ENCODE measurements around the gene RHOA. TPM values are rescaled to one million over a fixed set of nuclear protein-coding genes. Genes with fewer than 3 reads are reported as not detected.

Gene RHOA
- total and polyA plus RNA-seq, 7 experiments from 2014 or later = 212 to 576 (median 331) TPM

DNA sequence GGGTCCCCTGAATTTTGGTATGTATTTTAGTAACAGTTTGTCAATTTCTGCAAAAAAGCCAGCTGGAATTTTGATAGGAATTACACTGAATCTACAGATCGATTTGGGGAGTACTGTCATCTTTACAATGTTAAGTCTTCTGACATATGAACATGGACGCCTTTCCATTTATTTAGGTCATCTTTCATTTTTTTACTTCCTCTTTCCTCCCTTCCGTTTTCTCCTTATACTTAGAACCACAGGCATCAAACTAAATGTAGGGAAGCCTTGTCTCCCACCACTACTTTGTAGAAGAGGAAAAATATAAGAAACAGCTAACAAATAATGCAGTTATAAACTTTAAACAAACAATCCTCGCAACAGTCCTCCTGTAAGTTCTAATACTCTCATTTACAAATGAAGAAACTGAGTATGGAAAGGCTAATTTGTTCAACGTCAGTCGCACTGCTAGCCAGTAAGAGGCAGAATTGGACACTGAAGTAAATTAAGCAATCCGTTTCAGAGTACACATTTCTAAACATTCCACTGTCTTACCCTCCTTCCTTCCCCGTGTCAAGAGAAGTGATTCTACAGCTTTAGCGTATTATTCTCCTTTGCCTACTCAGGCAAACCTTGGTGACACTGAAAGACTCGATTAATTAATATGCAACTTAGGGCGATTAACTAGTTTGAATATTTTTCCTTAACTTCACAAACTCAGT lies 25.6 kb downstream of the RHOA start:
- H3K27me3 Mint-ChIP-seq = no peaks in the 10 kb centered on the region
- no peaks in the 10 kb centered on the region for H3K9me3 Mint-ChIP-seq
- Histone ChIP-seq H3K4me3 (ENCODE audit: low read length) (no peak overlapping the region), H3K27ac (ENCODE audit: low read depth, low read length) (peak overlapping the region; percentile 37), H3K27me3 (ENCODE audit: control insufficient read depth in 2 of 2, insufficient read depth in 2 of 2, low read length in 2 of 2) (no peaks in the 10 kb centered on the region), H3K9me3 (ENCODE audit: control insufficient read depth in 2 of 3, low read length in 3 of 3) (no peaks in the 10 kb centered on the region), H3K4me1 (ENCODE audit: control insufficient read depth in 2 of 2, insufficient read depth in 2 of 2, low read length in 2 of 2) (peaks cover 11 to 16% of the 10 kb centered on the region in 2 donors), H3K36me3 (ENCODE audit: control insufficient read depth in 2 of 3, insufficient read depth in 3 of 3, low read length in 3 of 3) (peaks cover 0 to 4% (median 0%) of the 10 kb centered on the region in 3 experiments)
- ChIA-PET CTCF (no interaction called here), POLR2A (interaction anchor here (0.6 kb wide), 1 partner anchor 284 kb away, joined by 3 read pairs; no protein-coding TSS in a partner anchor)
- DNase-seq = no peak
- peak; percentile 45 for ATAC-seq
- intact Hi-C loops (cut with micrococcal nuclease) = no loop called here
- peak overlapping the region; percentile 10 to 89 (median 70) for H3K27ac Mint-ChIP-seq
- H3K4me1 Mint-ChIP-seq = peaks cover 28 to 82% (median 48%) of the 10 kb centered on the region in 7 donors
- H3K4me3 Mint-ChIP-seq = peak overlapping the region in 7 of 10 donors; percentile 11 to 65 (median 29)
- H3K36me3 Mint-ChIP-seq = peaks cover 0 to 9% (median 4%) of the 10 kb centered on the region in 5 donors

DNA sequence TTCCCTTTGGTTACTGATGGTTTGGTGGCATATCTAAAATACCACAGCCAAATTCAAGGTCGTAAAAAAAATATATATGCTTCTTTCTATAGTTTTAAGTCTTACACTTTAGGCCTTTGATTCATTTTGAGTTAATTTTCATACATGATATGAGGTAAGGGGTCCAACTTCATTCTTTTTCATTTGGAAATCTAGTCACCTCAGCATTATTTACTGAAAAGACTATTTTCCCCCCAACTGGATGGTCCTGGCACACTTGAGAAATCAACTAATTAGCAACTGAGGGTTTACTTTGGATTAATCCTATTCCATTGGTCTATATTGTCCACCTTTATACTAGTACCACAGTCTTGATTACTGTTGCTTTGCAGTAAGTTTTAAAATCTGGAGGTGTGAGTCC lies 26.2 kb downstream of the RHOA start:
- Mint-ChIP-seq H3K4me3 (peak overlapping the region in 2 of 10 donors; percentile 11 to 34), H3K36me3 (peaks cover 0 to 9% (median 4%) of the 10 kb centered on the region in 5 donors), H3K4me1 (peaks cover 28 to 84% (median 47%) of the 10 kb centered on the region in 7 donors), H3K27ac (peak overlapping the region in 8 of 9 donors; percentile 37 to 76 (median 62)), H3K27me3 (no peaks in the 10 kb centered on the region), H3K9me3 (no peaks in the 10 kb centered on the region)
- peak overlapping the region; percentile 37 for H3K27ac ChIP-seq (ENCODE audit: low read depth, low read length)
- H3K27me3 ChIP-seq (ENCODE audit: control insufficient read depth in 2 of 2, insufficient read depth in 2 of 2, low read length in 2 of 2) = no peaks in the 10 kb centered on the region
- POLR2A ChIA-PET = no interaction called here
- intact Hi-C loops (cut with micrococcal nuclease) = no loop called here
- no peak overlapping the region for H3K4me3 ChIP-seq (ENCODE audit: low read length)
- DNase-seq = no peak
- CTCF ChIA-PET = no interaction called here
- no peak for ATAC-seq
- H3K4me1 ChIP-seq (ENCODE audit: control insufficient read depth in 2 of 2, insufficient read depth in 2 of 2, low read length in 2 of 2) = peaks cover 11 to 15% of the 10 kb centered on the region in 2 donors
- no peaks in the 10 kb centered on the region for H3K9me3 ChIP-seq (ENCODE audit: control insufficient read depth in 2 of 3, low read length in 3 of 3)
- H3K36me3 ChIP-seq (ENCODE audit: control insufficient read depth in 2 of 3, insufficient read depth in 3 of 3, low read length in 3 of 3) = peaks cover 0 to 4% (median 0%) of the 10 kb centered on the region in 3 experiments

DNA sequence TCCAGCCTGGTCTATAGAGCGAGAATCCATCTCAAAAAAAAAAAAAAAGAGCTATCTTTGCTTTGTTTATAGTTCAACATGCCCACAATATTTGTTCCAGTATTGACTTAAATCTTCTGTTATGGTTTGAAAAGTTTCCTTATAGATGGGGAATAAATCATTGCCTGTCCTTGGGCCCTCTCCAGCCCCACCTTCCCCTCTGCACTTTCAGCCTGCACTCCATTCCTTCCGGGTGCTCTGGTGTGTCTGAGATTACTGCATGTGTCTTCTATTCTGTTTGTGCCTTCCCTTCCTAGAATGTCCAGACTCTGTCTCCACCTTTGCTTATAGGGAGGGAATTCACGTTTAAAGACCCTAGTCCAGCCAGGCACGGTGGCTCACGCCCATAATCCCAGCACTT lies 28.4 kb downstream of the RHOA start:
- Mint-ChIP-seq H3K9me3 (no peaks in the 10 kb centered on the region), H3K27ac (peak overlapping the region in 6 of 9 donors; percentile 31 to 86 (median 52)), H3K4me1 (peaks cover 31 to 86% (median 61%) of the 10 kb centered on the region in 7 donors), H3K4me3 (peak overlapping the region in 3 of 10 donors; percentile 4 to 48 (median 8)), H3K27me3 (no peaks in the 10 kb centered on the region), H3K36me3 (peaks cover 0 to 10% (median 5%) of the 10 kb centered on the region in 5 donors)
- DNase-seq (no peak), ATAC-seq (no peak)
- no peaks in the 10 kb centered on the region for H3K36me3 ChIP-seq (ENCODE audit: control insufficient read depth in 2 of 3, insufficient read depth in 3 of 3, low read length in 3 of 3)
- no peaks in the 10 kb centered on the region for H3K27me3 ChIP-seq (ENCODE audit: control insufficient read depth in 2 of 2, insufficient read depth in 2 of 2, low read length in 2 of 2)
- peaks cover 19 to 22% of the 10 kb centered on the region in 2 donors for H3K4me1 ChIP-seq (ENCODE audit: control insufficient read depth in 2 of 2, insufficient read depth in 2 of 2, low read length in 2 of 2)
- CTCF ChIA-PET = no interaction called here
- H3K9me3 ChIP-seq (ENCODE audit: control insufficient read depth in 2 of 3, low read length in 3 of 3) = no peaks in the 10 kb centered on the region
- H3K27ac ChIP-seq (ENCODE audit: low read depth, low read length) = no peak overlapping the region
- intact Hi-C loops (cut with micrococcal nuclease) = no loop called here
- POLR2A ChIA-PET = no interaction called here
- H3K4me3 ChIP-seq (ENCODE audit: low read length) = no peak overlapping the region

DNA sequence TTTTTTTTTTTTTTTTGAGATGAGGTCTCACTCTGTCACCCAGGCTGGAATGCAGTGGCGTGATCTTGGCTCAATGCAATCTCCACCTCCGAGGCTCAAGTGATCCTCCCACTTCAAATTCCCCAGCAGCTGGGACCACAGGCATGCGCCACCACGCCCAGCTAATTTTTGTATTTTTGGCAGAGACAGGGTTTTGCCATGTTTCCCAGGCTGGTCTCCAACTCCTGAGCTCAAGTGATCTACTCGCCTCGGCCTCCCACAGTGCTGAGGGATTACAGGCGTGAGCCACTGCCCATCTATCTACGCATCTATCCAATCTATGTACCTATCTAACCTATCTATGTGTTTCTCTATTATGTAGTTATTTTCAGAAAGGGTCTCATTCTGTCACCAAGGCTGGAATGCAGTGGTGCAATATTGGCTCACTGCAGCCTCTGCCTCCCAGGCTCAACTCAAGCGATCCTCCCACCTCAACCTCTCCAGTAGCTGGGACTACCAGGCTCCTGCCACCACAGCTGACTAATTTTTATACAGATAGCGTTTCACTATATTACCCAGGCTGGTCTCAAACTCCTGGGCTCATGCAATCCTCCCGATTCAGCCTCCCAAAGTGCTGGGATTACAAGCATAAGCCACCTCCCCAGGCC lies 33.4 kb downstream of the RHOA start:
- no peak for ATAC-seq
- H3K9me3 Mint-ChIP-seq = no peaks in the 10 kb centered on the region
- H3K27me3 Mint-ChIP-seq = no peaks in the 10 kb centered on the region
- Histone ChIP-seq H3K4me3 (ENCODE audit: low read length) (no peak overlapping the region), H3K36me3 (ENCODE audit: control insufficient read depth in 2 of 3, insufficient read depth in 3 of 3, low read length in 3 of 3) (peaks cover 3 to 26% (median 11%) of the 10 kb centered on the region in 3 experiments), H3K27ac (ENCODE audit: low read depth, low read length) (no peak overlapping the region), H3K27me3 (ENCODE audit: control insufficient read depth in 2 of 2, insufficient read depth in 2 of 2, low read length in 2 of 2) (no peaks in the 10 kb centered on the region), H3K4me1 (ENCODE audit: control insufficient read depth in 2 of 2, insufficient read depth in 2 of 2, low read length in 2 of 2) (peaks cover 6 to 11% of the 10 kb centered on the region in 2 donors), H3K9me3 (ENCODE audit: control insufficient read depth in 2 of 3, low read length in 3 of 3) (no peaks in the 10 kb centered on the region)
- ChIA-PET POLR2A (no interaction called here), CTCF (no interaction called here)
- H3K27ac Mint-ChIP-seq = peak overlapping the region in 7 of 9 donors; percentile 25 to 76 (median 56)
- no peak for DNase-seq
- peaks cover 0 to 22% (median 10%) of the 10 kb centered on the region in 5 donors for H3K36me3 Mint-ChIP-seq
- peak overlapping the region in 3 of 10 donors; percentile 13 to 40 (median 36) for H3K4me3 Mint-ChIP-seq
- H3K4me1 Mint-ChIP-seq = peaks cover 22 to 65% (median 43%) of the 10 kb centered on the region in 7 donors
- intact Hi-C loops (cut with micrococcal nuclease) = no loop called here

DNA sequence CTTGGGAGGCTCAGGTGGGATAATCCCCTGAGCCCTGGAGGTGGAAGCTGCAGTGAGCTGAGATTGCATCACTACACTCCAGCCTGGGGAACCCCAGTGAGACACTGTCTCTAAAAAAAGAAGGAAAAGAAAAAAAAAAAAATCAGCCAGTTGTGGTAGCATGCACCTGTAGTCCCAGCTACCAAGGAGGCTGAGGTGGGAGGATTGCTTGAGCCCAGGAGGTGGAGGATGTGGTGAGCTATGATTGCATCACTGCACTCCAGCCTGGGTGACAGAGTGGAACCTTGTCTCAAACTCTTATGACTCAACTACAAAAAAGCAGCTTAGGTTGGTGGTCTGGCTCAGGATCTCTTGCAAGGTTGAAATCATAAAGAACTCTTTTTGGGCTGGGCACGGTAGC lies 34.3 kb downstream of the RHOA start:
- intact Hi-C loops (cut with micrococcal nuclease) = no loop called here
- Mint-ChIP-seq H3K36me3 (peaks cover 0 to 26% (median 15%) of the 10 kb centered on the region in 5 donors), H3K27me3 (no peaks in the 10 kb centered on the region), H3K27ac (peak overlapping the region in 8 of 9 donors; percentile 24 to 83 (median 44)), H3K9me3 (no peaks in the 10 kb centered on the region), H3K4me1 (peaks cover 21 to 63% (median 48%) of the 10 kb centered on the region in 7 donors), H3K4me3 (peak overlapping the region in 2 of 10 donors; percentile 4 to 21)
- no peaks in the 10 kb centered on the region for H3K27me3 ChIP-seq (ENCODE audit: control insufficient read depth in 2 of 2, insufficient read depth in 2 of 2, low read length in 2 of 2)
- H3K27ac ChIP-seq (ENCODE audit: low read depth, low read length) = no peak overlapping the region
- no peak overlapping the region for H3K4me3 ChIP-seq (ENCODE audit: low read length)
- DNase-seq (peak in 2 of 9 donors; percentile 34 to 48), ATAC-seq (peak; percentile 59)
- peaks cover 3 to 35% (median 18%) of the 10 kb centered on the region in 3 experiments for H3K36me3 ChIP-seq (ENCODE audit: control insufficient read depth in 2 of 3, insufficient read depth in 3 of 3, low read length in 3 of 3)
- no peaks in the 10 kb centered on the region for H3K9me3 ChIP-seq (ENCODE audit: control insufficient read depth in 2 of 3, low read length in 3 of 3)
- POLR2A ChIA-PET = interaction anchor here (0.6 kb wide), 1 partner anchor 1014 kb away, joined by 3 read pairs; no protein-coding TSS in a partner anchor
- peaks cover 6 to 11% of the 10 kb centered on the region in 2 donors for H3K4me1 ChIP-seq (ENCODE audit: control insufficient read depth in 2 of 2, insufficient read depth in 2 of 2, low read length in 2 of 2)
- CTCF ChIA-PET = no interaction called here

DNA sequence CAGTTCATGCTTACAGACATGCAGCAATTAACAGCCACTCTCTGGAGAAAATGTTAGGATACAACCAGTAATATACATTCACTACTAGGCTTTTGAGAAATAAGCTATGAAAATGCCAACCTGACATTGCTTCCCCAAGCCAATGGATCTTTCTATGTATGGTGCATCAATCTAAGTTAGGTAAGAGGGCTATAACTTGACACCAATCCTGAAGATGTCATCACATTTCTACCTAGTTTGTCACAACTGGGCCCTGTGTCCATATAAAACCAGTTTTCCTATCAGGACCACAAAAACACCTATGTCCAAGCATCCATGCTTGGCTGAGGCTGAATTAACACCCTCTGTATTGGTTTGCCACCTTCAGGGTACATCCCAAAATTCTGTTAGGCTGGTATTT lies 39.8 kb downstream of the RHOA start:
- Histone ChIP-seq H3K9me3 (ENCODE audit: control insufficient read depth in 2 of 3, low read length in 3 of 3) (no peaks in the 10 kb centered on the region), H3K27me3 (ENCODE audit: control insufficient read depth in 2 of 2, insufficient read depth in 2 of 2, low read length in 2 of 2) (no peaks in the 10 kb centered on the region), H3K4me1 (ENCODE audit: control insufficient read depth in 2 of 2, insufficient read depth in 2 of 2, low read length in 2 of 2) (no peaks in the 10 kb centered on the region), H3K27ac (ENCODE audit: low read depth, low read length) (no peak overlapping the region), H3K4me3 (ENCODE audit: low read length) (no peak overlapping the region), H3K36me3 (ENCODE audit: control insufficient read depth in 2 of 3, insufficient read depth in 3 of 3, low read length in 3 of 3) (peaks cover 3 to 74% (median 21%) of the 10 kb centered on the region in 3 experiments)
- Mint-ChIP-seq H3K9me3 (no peaks in the 10 kb centered on the region), H3K27ac (peak overlapping the region in 2 of 9 donors; percentile 58 to 86), H3K27me3 (no peaks in the 10 kb centered on the region), H3K4me3 (no peak overlapping the region), H3K36me3 (peaks cover 0 to 43% (median 22%) of the 10 kb centered on the region in 5 donors), H3K4me1 (peaks cover 3 to 41% (median 23%) of the 10 kb centered on the region in 7 donors)
- intact Hi-C loops (cut with micrococcal nuclease) = no loop called here
- ATAC-seq = no peak
- CTCF ChIA-PET = no interaction called here
- POLR2A ChIA-PET = no interaction called here
- no peak for DNase-seq

Measured in naive thymus-derived CD4-positive, alpha-beta T cell (primary cell).